Panc1 (cell line): ENCODE results near the gene SERAC1. TPM values are rescaled to one million over a fixed set of nuclear protein-coding genes. Genes with fewer than 3 reads are reported as not detected.

ENCODE experiments used
- ATAC-seq: fragments of 200-7000 bp; cut with Tn5 transposase; 2 replicates; pipeline ENCODE4 v1.9.1; 2020; ENCODE audit warnings: mild to moderate bottlenecking, moderate library complexity
- BruUV-seq: library from RNA; stranded (reverse); fragments of 400-500 nt; replicated peaks from 2 replicates; lab custom pipeline; 2021; lab: Mats Ljungman, UMichigan
- CTCF ChIA-PET: fragments of 300-600 bp; sonication (Branson Sonifier 250); formaldehyde crosslinking; loops from one replicate; lab custom pipeline; 2022; ENCODE audit warnings: antibody characterized with exemption; lab: Charles Lee
- POLR2A ChIA-PET: fragments of 300-600 bp; sonication (Branson Sonifier 250); formaldehyde crosslinking; loops from one replicate; lab custom pipeline; 2022; ENCODE audit warnings: antibody characterized with exemption; lab: Charles Lee
- DNase-seq: peaks from one replicate; pipeline ENCODE4 v3.0.0-alpha.2; 2010; ENCODE audit warnings: low read depth, low spot score
- H3K27ac ChIP-seq: 2 replicates; pipeline ENCODE4 v1.5.1; 2011; ENCODE audit warnings: mild to moderate bottlenecking, low read length, inconsistent platforms
- H3K27me3 ChIP-seq: fragments of 200-500 bp; sonication (Bioruptor generic); 2 replicates; pipeline ENCODE4 v1.6.0; 2014; ENCODE audit warnings: low read length, inconsistent platforms; ENCODE audit not compliant: control insufficient read depth, insufficient read depth
- H3K36me3 ChIP-seq: fragments of 200-500 bp; sonication (Bioruptor generic); 2 replicates; pipeline ENCODE4 v1.5.1; 2014; ENCODE audit warnings: inconsistent platforms, mild to moderate bottlenecking, low read length, moderate library complexity; ENCODE audit not compliant: control insufficient read depth, insufficient read depth
- H3K4me1 ChIP-seq: 2 replicates; pipeline ENCODE4 v1.5.1; 2011; ENCODE audit warnings: inconsistent platforms, mild to moderate bottlenecking, low read length, moderate library complexity; ENCODE audit not compliant: control insufficient read depth, insufficient read depth
- H3K4me3 ChIP-seq, 2 experiments: 2 replicates each; pipeline ENCODE4 v1.5.1; 2011 to 2012; ENCODE audit warnings: low read depth in 2 of 2, low read length in 2 of 2, mild to moderate bottlenecking in 2 of 2, inconsistent platforms in 1 of 2, moderate library complexity in 1 of 2
- H3K9me3 ChIP-seq: fragments of 200-500 bp; sonication (Bioruptor generic); 2 replicates; pipeline ENCODE4 v1.5.1; 2014; ENCODE audit warnings: low read depth, mild to moderate bottlenecking, inconsistent platforms, low read length, moderate library complexity; ENCODE audit not compliant: control insufficient read depth, insufficient read depth
- POLR2AphosphoS5 ChIP-seq: IDR thresholded peaks from 2 replicates; pipeline ENCODE4 v1.6.1; 2012; ENCODE audit warnings: mild to moderate bottlenecking, low read depth, low read length, moderate library complexity
- SIN3A ChIP-seq: IDR thresholded peaks from 2 replicates; pipeline ENCODE4 v1.6.1; 2012; ENCODE audit warnings: low read depth, mild to moderate bottlenecking, low read length, moderate library complexity, borderline replicate concordance; ENCODE audit not compliant: insufficient read depth
- TCF7L2 ChIP-seq: IDR thresholded peaks from 2 replicates; pipeline ENCODE4 v1.6.1; 2011; ENCODE audit warnings: mild to moderate bottlenecking, low read depth, low read length, inconsistent platforms
- in situ Hi-C: cut with HindIII; loops from 2 replicates; pipeline ENCODE4 v1.10.0; 2016; ENCODE audit warnings: low sequenced_read_pairs, low pct_unique_long_range_greater_than_20kb
- intact Hi-C: fragments of 100-400 bp; cut with micrococcal nuclease; formaldehyde crosslinking; loops from one replicate; pipeline ENCODE4 v1.10.0; 2022; ENCODE audit not compliant: unreplicated experiment
- total RNA-seq: library from RNA; stranded (reverse); gene quantifications from one replicate; pipeline ENCODE4 v1.2.1, GENCODE V29; 2021; ENCODE audit not compliant: unreplicated experiment
- TF ChIP-seq, protein P1 (sequence below): fragments of 450-650 bp; IDR thresholded peaks from 2 replicates; pipeline ENCODE4 v1.5.1; 2017; ENCODE audit warnings: mild to moderate bottlenecking
- TF ChIP-seq, protein P2 (sequence below), 2 experiments: IDR thresholded peaks; 2 replicates each; pipeline ENCODE4 v1.6.1; 2011 to 2012; ENCODE audit warnings: low read depth in 2 of 2, control low read depth in 1 of 2, low read length in 1 of 2, mild to moderate bottlenecking in 1 of 2, moderate library complexity in 1 of 2; ENCODE audit not compliant: insufficient read depth in 1 of 2

SERAC1 gene
- total RNA-seq, 1 experiment from 2014 or later: 8.2 TPM

DNA sequence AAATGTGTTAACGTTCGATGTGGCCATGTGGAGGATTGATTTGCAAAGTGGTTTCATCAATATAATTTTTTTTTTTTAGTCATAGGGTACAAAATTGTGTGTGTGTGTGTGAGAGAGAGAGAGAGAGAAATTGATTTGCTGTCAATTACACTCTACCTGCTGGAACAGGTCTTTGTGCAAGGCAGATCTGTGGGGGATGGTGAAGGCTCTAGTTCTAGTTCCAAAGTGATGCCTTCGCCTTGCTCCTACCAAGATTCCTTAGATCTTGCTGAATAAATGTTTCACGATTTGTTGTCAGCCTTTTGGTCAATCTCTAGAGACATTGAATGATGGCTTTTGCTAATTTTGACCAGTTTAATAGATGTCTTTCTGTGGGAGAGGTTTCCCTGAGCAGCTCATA lies 64.8 kb downstream of the SERAC1 start:
- Histone ChIP-seq H3K4me3 (no peak overlapping the region), H3K27me3 (no peaks in the 10 kb centered on the region), H3K36me3 (no peaks in the 10 kb centered on the region), H3K9me3 (no peaks in the 10 kb centered on the region), H3K27ac (no peak overlapping the region), H3K4me1 (no peaks in the 10 kb centered on the region)
- ATAC-seq (no peak), DNase-seq (no peak)
- intact Hi-C loops: no loop called here
- ChIA-PET CTCF (no interaction called here), POLR2A (no interaction called here)
- in situ Hi-C loops: no loop called here
- BruUV-seq: no TSS peak
- TF ChIP-seq, protein P1, sequence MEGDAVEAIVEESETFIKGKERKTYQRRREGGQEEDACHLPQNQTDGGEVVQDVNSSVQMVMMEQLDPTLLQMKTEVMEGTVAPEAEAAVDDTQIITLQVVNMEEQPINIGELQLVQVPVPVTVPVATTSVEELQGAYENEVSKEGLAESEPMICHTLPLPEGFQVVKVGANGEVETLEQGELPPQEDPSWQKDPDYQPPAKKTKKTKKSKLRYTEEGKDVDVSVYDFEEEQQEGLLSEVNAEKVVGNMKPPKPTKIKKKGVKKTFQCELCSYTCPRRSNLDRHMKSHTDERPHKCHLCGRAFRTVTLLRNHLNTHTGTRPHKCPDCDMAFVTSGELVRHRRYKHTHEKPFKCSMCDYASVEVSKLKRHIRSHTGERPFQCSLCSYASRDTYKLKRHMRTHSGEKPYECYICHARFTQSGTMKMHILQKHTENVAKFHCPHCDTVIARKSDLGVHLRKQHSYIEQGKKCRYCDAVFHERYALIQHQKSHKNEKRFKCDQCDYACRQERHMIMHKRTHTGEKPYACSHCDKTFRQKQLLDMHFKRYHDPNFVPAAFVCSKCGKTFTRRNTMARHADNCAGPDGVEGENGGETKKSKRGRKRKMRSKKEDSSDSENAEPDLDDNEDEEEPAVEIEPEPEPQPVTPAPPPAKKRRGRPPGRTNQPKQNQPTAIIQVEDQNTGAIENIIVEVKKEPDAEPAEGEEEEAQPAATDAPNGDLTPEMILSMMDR: no peak
- TF ChIP-seq, protein P2, sequence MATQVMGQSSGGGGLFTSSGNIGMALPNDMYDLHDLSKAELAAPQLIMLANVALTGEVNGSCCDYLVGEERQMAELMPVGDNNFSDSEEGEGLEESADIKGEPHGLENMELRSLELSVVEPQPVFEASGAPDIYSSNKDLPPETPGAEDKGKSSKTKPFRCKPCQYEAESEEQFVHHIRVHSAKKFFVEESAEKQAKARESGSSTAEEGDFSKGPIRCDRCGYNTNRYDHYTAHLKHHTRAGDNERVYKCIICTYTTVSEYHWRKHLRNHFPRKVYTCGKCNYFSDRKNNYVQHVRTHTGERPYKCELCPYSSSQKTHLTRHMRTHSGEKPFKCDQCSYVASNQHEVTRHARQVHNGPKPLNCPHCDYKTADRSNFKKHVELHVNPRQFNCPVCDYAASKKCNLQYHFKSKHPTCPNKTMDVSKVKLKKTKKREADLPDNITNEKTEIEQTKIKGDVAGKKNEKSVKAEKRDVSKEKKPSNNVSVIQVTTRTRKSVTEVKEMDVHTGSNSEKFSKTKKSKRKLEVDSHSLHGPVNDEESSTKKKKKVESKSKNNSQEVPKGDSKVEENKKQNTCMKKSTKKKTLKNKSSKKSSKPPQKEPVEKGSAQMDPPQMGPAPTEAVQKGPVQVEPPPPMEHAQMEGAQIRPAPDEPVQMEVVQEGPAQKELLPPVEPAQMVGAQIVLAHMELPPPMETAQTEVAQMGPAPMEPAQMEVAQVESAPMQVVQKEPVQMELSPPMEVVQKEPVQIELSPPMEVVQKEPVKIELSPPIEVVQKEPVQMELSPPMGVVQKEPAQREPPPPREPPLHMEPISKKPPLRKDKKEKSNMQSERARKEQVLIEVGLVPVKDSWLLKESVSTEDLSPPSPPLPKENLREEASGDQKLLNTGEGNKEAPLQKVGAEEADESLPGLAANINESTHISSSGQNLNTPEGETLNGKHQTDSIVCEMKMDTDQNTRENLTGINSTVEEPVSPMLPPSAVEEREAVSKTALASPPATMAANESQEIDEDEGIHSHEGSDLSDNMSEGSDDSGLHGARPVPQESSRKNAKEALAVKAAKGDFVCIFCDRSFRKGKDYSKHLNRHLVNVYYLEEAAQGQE (IDR thresholded peaks at IDR 0.05; ENCODE audit: insufficient read depth in 1 of 2, low read depth in 2 of 2, low read length in 1 of 2): no peak
- no peak for TF ChIP-seq POLR2AphosphoS5
- no peak for TF ChIP-seq TCF7L2
- TF ChIP-seq SIN3A: no peak

DNA sequence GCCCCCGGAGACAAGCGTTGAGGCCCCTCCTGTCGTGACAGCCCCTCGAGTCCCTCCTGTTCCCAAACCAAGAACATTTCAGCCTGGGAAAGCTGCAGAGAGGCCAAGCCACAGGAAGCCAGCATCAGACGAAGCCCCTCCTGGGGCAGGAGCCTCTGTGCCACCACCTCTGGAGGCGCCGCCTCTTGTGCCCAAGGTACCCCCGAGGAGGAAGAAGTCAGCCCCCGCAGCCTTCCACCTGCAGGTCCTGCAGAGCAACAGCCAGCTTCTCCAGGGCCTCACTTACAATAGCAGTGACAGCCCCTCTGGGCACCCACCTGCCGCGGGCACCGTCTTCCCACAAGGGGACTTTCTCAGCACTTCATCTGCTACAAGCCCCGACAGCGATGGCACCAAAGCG lies 72.4 kb downstream of the SERAC1 start:
- BruUV-seq: no TSS peak
- Histone ChIP-seq H3K9me3 (no peaks in the 10 kb centered on the region), H3K4me1 (no peaks in the 10 kb centered on the region), H3K36me3 (peaks cover 12% of the 10 kb centered on the region), H3K27me3 (no peaks in the 10 kb centered on the region), H3K27ac (no peak overlapping the region), H3K4me3 (no peak overlapping the region)
- POLR2A ChIA-PET: no interaction called here
- no peak for ATAC-seq
- CTCF ChIA-PET: interaction anchor here (0.6 kb wide), 1 partner anchor 40 kb away, joined by 3 read pairs; no protein-coding TSS in a partner anchor
- in situ Hi-C loops: no loop called here
- no peak for DNase-seq
- intact Hi-C loops: no loop called here
- TF ChIP-seq SIN3A: no peak
- no peak for TF ChIP-seq TCF7L2
- no peak for TF ChIP-seq POLR2AphosphoS5
- TF ChIP-seq, protein P2 (IDR thresholded peaks at IDR 0.05; ENCODE audit: insufficient read depth in 1 of 2, low read depth in 2 of 2, low read length in 1 of 2): no peak
- TF ChIP-seq, protein P1: no peak
